B cell (primary cell): ENCODE measurements around the gene LITAF.

Experiments used
- EZH2 ChIP-seq: IDR thresholded peaks from 2 replicates; pipeline ENCODE4 v1.6.1; 2012; ENCODE audit warnings: borderline replicate concordance, low read depth, mild to moderate bottlenecking, moderate library complexity, low read length; ENCODE audit not compliant: insufficient read depth, poor library complexity, severe bottlenecking
- TF ChIP-seq, protein P1 (sequence below): fragments of 200-600 bp; IDR thresholded peaks from one replicate; pipeline ENCODE4 v1.8.0; 2022; ENCODE audit warnings: antibody characterized with exemption, mild to moderate bottlenecking

DNA sequence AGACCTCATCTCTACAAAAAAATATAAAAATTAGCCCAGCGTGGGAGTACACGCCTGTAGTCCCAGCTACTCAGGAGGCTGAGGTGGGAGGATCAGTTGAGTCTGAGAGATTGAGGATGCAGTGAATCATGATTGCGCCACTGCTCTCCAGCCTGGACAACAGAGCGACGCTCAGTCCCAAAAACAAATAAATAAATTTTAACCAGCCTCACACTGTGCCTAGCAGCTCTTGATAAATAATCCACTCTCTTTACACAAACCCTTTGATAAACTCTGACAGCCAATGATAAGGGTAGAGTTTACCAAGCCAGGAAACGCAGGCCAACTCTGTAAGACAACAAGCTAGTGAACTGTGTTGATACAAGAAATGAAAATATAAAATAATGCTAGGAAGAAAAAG lies 32.7 kb downstream of the LITAF start:
- TF ChIP-seq, protein P1, sequence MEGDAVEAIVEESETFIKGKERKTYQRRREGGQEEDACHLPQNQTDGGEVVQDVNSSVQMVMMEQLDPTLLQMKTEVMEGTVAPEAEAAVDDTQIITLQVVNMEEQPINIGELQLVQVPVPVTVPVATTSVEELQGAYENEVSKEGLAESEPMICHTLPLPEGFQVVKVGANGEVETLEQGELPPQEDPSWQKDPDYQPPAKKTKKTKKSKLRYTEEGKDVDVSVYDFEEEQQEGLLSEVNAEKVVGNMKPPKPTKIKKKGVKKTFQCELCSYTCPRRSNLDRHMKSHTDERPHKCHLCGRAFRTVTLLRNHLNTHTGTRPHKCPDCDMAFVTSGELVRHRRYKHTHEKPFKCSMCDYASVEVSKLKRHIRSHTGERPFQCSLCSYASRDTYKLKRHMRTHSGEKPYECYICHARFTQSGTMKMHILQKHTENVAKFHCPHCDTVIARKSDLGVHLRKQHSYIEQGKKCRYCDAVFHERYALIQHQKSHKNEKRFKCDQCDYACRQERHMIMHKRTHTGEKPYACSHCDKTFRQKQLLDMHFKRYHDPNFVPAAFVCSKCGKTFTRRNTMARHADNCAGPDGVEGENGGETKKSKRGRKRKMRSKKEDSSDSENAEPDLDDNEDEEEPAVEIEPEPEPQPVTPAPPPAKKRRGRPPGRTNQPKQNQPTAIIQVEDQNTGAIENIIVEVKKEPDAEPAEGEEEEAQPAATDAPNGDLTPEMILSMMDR: no peak
- no peak for TF ChIP-seq EZH2
